Non-pigmented ciliary epithelial cell (primary cell): Measurements from ENCODE around the gene HOMER1.

Source experiments
- DNase-seq: peaks from one replicate; pipeline ENCODE4 v3.0.0-alpha.2; 2010; ENCODE audit warnings: low read depth

The HOMER1 gene

DNA sequence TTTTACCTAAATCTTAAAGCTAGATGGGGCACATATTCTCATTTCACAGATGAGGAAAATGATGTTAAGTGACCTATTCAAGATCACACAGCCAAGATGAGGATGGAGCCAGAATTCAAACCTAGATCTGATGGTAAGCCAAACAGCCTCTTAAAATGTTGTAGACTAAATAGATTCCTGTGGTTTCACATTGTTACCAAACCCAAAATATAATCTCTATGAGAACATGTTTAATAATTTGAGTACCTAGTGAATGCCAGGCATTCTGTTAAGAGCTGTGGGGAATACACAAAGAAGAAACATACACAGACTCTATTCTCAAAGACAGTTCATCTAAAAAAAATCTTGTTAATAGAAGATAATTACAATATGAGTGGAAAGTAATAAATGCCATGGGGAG lies 25.2 kb downstream of the HOMER1 start:
- no peak for DNase-seq

DNA sequence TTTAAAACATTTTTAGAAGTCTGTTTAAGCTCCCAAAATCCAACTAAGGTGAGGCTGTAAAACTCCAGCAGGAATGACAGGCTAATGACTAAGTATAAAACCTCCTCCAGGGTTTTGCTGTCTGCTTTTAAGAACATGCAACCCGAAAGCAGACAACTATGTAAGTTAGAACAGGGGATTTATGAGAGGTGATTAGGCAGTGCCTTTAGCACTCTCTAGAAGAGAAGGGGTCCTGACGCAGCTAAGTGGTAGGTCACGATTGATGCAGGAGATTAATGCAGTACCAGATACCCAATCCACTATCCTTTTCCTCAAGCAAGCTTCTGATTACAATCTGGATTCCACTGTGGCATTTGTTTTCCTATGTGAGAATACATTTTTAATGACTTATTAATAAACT lies 25.9 kb downstream of the HOMER1 start:
- no peak for DNase-seq

DNA sequence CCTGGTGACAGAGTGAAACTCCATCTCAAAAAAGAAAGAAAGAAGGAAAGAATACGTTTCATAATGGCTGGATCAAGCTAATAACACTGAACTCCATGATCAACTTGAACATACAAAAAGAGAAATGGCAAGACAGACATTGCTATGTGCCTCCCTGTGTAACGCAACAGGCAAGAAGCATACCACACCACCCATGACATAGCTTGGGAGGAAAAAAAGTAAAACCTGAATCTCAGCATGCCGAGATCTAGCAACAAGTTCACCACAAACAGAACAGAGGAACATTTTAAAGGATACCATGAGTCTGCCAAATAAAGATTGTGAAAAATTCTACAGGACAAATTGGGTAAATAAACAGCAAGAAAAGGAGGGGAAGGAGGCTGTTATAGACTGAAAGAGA lies 26.7 kb downstream of the HOMER1 start:
- DNase-seq = no peak

DNA sequence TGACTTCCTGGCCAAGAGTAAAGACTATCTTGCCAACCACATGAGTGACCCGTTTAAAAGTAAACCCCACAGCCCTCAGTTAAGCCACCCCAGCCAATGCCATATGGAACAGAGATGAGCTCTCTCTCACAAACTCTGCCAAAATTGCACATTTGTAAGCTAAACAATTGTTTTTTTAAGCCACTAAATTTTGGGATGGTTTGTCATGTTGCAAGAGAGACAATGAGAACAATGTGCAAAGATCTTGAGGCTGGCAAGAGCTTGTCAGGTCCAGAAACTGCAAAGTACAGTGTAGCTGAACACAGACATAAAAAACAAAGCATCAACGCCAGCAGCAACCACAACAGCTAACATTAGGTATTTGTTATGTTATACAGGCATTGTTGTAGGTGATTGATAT lies 27.8 kb downstream of the HOMER1 start:
- DNase-seq = no peak

DNA sequence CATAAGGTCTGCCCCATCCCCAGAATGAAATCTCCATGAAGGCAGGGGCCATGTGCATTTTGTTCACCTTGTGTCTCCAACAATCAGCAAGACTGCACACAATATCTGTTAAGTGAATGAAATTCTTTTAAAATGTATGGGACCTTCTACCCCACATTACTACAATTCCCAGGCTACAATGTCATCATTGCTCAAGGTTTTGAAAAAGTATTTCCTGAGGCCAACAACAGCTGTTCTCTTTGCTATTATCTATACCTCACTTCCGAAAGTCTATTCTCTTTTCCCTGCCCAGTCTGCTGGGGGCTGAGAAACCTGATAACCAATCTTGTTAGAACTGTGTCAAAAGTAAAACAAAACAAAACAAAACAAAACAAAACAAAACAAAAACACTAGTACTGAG lies 29.2 kb downstream of the HOMER1 start:
- peak; percentile 31 for DNase-seq

DNA sequence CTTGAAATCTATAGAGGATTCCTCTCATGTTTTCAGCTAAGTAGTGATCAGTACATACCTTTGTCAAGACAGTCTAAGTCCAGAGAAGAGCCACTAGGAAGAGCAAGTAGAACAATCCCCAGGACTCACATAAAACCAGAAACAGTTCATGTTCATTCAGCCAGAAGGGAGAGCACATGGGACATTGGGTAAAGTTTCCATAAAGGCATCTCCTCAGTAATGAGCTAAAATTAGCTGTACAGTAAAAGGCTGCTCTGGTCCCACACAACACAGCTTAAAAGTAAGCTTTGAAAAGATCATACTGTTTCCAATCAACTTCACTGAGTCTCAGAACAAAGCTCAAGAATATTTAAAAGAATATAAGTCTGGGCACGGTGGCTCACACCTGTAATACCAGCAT lies 32.4 kb downstream of the HOMER1 start:
- no peak for DNase-seq

DNA sequence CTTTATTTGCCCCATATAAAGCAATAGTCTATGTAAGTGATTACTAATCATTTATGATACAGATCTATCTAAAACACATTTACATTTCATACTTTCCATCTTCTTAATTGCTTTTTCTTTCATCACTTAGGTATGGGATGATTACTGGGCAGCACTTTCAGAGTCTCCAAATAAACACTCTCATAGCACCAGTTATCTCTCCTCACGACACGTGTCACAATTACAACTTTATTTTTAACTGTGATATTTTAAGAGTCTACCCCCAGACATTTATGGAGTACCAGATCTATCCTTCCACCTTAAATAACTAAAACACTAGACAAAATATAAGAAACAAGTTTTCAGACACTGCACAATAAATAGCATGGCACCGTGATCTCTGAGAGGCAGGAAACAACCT lies 32.9 kb downstream of the HOMER1 start:
- no peak for DNase-seq

DNA sequence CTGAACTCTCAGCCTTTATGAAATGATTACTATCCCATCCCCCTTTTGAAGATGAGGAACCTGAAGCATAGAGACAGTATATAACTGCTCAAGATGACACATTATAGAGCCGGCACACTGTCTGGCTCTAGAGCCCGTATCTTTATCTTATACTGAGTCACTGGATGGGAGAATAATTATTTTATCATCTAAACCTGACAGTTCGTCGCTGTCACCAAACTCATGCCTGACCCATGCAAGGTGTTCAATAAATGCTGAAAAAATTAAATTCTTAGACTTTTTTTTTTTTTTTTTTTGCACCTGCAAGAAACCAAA lies 38.8 kb downstream of the HOMER1 start:
- no peak for DNase-seq

DNA sequence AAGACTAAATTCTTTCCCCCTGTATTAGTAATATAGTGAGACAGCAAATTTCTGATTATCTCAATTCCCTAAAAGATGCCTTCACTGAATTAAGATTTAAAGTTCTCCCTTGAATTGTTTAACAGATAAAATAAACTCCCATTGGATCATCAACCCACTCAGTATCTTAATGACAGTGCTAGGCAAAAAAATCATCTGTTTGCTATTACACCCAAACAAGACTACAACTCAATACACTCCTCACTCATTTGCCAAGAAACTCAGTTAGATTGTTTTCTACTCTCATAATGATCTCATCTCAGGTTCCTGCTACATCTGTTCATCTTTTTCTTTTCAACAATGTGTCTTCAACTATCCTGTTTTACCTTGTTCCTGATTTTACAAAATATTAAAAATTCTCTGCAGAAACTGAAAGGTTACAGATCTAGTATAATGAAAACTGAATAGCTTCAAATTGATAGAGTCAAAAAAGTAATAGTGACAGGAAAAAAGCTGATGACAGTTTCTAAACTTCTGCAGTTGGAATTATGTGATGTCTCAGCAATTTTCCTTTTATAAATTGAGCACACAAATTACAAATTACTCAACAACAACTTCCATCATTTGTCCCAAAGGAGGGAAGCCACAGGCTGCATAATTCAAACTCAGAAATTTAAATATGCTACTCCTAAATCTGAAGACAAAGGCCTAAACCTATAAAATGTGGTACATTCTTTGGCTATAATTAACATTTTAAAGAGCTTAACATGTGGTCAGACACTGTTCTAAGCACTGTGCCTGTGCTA lies 39.4 kb downstream of the HOMER1 start:
- no peak for DNase-seq

DNA sequence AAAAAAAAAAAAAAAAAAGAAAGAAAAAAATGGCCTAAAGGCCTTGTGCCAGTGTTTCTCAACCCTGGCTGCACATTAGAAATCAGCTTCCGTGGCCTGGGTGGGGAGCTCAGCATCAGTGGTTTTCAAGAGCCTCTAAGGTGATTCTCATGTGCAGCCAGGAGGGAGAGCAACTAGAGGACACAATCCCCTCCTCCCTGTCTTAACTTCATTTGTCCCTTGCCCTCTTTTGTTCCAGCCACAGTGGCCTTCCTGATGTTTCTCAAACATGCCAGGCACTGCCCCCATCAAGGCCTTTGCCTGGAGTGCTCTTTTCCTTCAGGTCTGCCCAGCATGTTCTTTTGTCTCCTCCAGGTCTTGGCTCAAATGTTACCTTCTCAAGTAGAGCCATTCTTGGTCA lies 42.4 kb downstream of the HOMER1 start:
- DNase-seq = no peak

DNA sequence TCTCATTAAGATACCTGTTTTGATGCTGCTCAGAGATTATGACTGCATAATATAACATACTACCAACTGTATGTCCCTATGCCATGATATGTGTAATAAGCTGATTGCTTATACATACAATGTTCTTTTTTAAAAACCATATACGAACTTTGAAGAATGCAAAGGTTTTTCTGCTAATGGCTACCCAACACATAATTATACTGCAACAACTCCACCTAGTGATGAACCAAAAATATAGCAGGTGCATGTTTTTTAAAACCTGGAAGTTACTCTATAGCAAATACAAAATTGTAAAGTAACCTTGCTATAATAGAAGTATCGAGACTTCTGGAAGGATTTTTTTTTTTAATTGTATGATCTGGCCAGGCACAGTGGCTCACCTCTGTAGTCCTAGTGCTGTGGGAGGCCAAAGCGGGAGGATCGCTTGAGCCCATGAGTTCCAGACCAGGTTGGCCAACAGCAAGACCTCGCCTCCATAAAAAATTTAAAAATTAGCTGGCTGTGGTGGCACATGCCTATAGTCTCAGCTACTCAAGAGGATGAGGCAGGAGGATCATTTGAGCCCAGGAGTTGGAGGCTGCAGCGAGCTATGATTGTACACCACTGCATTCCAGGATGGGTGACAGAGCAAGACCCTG lies 49.1 kb downstream of the HOMER1 start:
- DNase-seq = peak; percentile 17

DNA sequence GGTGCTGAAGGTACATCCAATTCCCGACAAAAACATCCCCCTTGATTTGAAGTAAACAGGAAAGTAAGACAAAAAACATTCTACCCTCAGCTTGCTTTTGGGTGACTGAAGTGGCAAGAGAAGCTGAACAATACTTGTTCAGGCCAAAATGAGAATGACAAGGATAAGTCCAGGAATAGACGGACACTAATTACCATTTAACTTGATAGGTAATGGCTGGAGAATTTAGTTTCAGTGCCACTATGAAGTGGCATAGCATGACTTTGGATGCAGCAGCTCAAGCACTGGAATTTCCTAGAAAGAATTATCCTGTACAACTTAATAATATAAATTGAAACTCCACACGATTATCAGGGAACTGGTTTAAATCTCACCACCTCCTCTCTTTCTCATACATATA lies 49.7 kb downstream of the HOMER1 start:
- no peak for DNase-seq

DNA sequence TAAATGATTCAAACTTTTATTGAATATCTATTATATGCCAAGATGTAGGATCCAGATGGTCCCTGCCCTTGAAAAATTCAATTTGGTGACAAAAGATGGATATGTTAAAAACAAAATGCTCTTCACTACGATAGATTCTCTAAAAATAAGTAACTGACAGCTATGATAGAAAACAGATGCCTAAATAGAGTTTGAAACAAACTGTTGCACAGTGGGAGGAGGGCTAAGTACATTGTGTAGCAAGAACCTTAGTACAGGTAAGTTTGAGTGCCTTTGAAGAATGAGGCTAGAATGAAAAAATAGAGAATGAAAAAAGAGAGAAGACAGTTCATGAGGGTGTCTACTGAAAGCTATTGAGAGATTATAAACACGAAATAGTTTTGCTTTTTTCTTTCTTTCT lies 54.3 kb downstream of the HOMER1 start:
- DNase-seq = no peak

DNA sequence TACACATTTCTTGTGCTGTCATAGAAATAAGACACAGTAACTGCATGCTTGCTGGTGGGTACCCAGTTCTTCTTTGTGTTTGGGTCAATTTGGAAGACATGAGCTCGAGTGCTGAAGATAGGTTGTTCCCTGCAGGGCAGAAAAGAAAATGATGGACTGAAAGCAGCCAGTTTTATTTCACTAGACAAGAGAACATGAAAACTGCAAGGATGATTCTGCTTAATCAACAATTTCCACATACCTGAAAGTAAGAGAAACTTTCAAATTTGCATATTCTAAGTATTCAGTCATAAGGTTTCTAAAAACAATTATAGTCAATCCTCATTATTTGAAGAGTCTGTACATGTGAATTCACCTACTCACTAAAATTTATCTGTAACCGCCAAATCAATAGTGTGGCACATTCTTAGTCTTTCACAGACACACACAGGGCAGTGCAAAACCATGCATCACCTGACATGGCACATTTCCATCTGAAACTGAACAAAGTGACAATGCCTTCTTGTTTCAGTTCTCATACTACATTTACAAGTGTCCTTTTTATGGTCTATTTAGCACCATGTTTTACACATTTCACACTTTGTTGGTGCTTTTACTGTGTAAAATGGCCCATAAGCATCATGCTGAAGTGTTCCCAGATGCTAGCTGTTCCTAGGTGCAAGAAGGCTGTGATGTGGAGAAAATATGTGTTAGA lies 56.9 kb downstream of the HOMER1 start:
- no peak for DNase-seq

DNA sequence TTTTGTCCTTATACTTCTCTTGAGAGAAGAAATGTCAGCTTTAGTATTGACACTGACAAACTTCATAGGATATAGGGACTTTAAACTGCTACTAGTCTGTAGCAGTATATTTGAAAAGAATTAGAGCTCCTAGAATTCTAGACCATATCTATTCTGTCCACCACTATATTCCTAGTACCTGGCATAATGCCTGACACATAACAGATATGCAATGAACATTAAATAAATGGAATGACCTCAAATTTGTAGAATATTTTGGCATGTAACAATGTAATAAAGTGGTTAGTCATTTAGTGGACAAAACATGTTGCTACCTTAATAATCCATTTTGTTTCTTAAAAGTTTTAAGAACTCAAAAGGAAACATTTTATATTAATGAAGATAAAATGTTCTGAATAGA lies 57.5 kb downstream of the HOMER1 start:
- no peak for DNase-seq

DNA sequence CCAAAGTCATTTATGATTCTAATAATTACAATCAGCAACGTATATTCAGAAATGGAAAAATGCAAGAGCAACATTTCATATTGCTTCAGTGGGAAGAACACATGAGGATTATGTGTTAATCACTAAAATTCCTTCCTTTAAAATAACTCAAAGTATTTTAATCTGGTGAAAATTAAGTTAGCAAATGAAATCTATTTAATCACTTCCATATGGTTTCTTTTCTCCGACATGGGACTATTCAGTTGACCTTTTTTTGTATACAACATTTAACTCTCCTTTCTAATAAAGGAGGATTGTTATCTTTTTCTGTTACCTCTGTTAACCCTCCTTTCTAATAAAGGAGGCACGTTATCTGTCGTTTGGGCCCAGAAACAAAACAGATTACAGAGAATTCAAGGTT lies 59.9 kb downstream of the HOMER1 start:
- DNase-seq = no peak

DNA sequence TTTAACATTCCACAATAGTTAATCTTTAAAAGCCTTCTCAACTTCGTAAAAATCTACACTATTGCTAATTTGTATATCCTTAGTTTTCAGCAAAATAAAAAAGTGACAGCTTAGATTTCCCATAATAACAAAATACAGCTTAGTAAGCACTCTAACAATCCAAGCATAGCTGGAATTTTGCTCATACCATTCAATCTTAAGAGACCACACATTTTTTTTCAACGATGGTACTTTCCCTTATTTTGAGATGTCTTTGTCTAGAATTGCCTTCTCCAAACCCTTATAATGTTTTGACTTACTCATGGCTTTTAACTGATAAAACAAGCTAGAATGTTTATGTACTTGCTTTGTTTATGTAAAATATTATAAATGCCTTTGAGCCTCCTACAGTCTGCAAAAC lies 65.6 kb downstream of the HOMER1 start:
- peak; percentile 65 for DNase-seq

DNA sequence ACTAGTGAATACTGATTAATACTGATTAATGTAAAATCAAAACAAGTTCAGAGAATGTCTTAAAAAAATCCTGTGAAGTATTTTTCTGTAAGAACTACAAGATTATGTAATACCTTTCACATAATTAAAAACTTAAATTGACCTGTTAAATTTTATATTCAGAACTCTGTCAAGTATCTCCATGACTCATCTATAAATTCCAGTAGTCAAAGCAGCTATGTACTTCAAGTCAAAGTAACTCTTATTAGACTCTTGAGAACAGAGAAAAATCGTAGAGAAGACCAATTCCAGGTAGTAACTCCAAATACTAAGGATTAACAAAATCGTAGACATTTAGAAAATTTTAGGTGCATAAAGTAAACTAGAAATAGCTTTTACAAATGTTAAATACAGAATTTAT lies 77.1 kb downstream of the HOMER1 start:
- DNase-seq = no peak

DNA sequence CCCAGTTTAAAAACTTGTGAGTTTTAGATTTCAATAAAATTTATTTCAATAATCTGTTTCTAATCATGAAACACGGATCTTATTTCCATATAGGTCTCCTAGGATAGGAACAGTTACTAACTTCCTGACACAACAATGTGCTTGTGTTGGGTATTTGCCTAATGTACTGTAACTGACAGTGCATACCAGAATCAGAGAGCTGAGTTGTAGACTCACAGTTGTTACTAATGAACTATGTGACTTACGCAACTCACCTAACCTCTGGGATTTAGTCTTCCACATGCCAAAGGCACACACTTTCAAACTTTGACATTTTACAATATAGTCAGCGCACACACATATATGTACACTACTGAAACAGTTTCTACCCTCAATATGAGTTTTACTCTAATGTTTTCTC lies 77.7 kb downstream of the HOMER1 start:
- peak; percentile 30 for DNase-seq

DNA sequence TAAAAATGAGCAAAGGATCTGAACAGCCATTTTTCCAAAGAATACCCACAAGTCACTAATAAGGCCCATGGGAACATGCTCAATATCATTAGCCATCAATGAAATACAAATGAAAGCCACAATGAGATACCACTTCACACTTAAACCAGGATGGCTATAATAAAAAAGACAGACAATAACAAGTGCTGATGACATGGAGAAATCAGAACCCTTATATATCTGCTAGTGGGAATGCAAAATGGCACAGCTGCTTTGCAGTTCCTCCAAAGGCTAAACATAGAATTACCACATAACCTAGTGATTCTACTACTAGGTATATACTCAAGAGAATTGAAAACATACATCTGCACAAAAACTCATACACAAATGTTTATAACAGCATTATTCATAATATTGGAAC lies 83.7 kb downstream of the HOMER1 start:
- DNase-seq = no peak

DNA sequence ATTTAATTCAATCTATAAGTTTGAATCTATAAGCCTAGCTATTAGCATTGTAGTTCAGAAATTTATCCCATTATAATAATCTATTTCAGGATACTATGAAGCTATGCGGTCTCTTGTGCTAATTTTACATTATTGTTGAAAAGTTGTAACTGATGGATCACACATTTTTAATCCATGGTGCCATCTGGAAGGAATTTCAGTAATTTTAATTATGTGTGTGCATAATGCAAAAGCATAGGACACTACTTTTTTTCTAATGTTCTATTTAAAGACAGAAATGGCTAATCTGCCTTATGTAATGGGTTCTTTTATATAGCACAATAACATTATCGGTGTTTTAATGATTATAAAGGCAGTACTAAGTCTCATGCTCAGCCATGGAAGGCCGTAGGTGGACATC lies 90.6 kb downstream of the HOMER1 start:
- DNase-seq = no peak

DNA sequence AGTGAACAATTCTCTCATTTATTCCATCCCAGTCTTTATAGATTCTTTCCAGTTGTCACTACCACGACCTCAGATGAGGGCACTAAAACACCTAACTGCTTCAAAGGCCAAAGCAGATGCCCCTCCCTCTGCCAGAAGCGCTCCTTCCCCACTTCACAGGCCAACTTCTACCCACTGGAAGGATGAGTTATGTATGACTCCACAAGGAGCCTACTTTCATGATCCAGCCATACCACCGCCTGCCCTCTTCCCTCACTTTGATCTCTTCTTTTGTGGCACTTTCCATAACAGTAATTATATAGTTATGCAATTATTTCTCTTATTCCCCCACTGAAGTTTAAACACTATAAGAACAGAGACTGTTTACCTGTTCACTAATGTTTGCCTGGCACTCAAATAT lies 93.7 kb downstream of the HOMER1 start:
- no peak for DNase-seq

DNA sequence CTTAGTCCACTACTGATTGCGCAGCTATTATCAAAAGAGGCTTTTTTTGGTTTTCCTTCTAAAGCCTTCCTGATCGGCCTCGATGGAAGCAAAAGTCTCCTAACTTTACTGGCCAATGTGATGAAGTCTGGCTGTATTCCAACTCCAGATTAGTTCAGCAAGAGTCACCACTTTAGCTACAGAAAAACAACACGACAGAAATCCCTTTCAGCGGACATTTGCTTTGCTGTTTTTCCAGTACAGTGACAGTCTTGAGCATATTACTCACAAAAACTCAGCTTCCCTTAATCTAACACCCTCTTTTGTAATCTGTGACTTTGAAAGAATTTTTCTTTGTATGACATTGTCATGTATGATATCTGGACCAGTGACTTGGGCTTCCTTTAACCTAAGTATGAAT lies 95.7 kb downstream of the HOMER1 start:
- no peak for DNase-seq

DNA sequence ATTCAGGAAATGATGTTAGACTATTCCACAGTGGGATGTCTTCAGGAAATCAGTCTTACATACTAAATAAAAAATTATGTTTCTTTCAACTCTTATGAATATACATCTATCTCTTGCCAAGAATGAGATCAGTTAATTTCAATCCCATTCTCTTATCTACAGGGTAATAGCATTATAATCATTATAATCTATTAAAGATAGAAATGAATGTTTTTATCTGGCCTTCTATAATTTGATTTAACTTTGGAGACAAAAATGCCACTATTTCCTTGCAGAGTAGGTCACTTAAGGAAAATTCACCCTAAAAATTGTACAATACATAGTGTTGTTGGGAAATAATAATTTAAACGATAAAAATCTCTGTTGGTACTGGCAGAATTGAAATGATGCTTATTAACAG lies 96.4 kb downstream of the HOMER1 start:
- DNase-seq = no peak
